ENCODE results near the gene ZNF524. TPM values are rescaled to one million over a fixed set of nuclear protein-coding genes. Genes with fewer than 3 reads are reported as not detected.
A peak's percentile ranks its signal among the peaks of the same experiment; 100 is the strongest.

ZNF524 gene
- total and polyA plus RNA-seq, 2 donors, result 5.7 to 30.9 TPM

GRCh38 chr19:55601084-55601483 lies 996 bp downstream of the ZNF524 start:
- DNase-seq (ENCODE audit: extremely low spot score), result no peak
- H3K36me3 ChIP-seq (ENCODE audit: insufficient read depth), result no peaks in the 10 kb centered on the region
- peak overlapping the region; percentile 65 for H3K27ac ChIP-seq (ENCODE audit: low read depth)
- H3K4me3 ChIP-seq (ENCODE audit: low read depth, low read length), result peak overlapping the region; percentile 67
- no peaks in the 10 kb centered on the region for H3K4me1 ChIP-seq (ENCODE audit: insufficient read depth)
- 72% methylated on average over 4 of the region's 4 CpGs for WGBS

- 90% methylated on average over 60 of the region's 60 CpGs for WGBS
- Histone ChIP-seq H3K27ac (ENCODE audit: low read depth) (no peak overlapping the region), H3K4me1 (ENCODE audit: insufficient read depth) (no peaks in the 10 kb centered on the region), H3K4me3 (ENCODE audit: low read depth, low read length) (no peak overlapping the region), H3K36me3 (ENCODE audit: insufficient read depth) (no peaks in the 10 kb centered on the region)
- no peak for DNase-seq (ENCODE audit: extremely low spot score)
These were observed 2.3 kb downstream of the ZNF524 start for GRCh38 chr19:55602104-55603001.

- DNase-seq (ENCODE audit: extremely low spot score), result no peak
- H3K4me1 ChIP-seq (ENCODE audit: insufficient read depth), result no peaks in the 10 kb centered on the region
- H3K4me3 ChIP-seq (ENCODE audit: low read depth, low read length), result no peak overlapping the region
- no peak overlapping the region for H3K27ac ChIP-seq (ENCODE audit: low read depth)
- no peaks in the 10 kb centered on the region for H3K36me3 ChIP-seq (ENCODE audit: insufficient read depth)
- 90% methylated on average over 21 of the region's 21 CpGs for WGBS
These were observed 3.0 kb downstream of the ZNF524 start for GRCh38 chr19:55603115-55603514.

DNA sequence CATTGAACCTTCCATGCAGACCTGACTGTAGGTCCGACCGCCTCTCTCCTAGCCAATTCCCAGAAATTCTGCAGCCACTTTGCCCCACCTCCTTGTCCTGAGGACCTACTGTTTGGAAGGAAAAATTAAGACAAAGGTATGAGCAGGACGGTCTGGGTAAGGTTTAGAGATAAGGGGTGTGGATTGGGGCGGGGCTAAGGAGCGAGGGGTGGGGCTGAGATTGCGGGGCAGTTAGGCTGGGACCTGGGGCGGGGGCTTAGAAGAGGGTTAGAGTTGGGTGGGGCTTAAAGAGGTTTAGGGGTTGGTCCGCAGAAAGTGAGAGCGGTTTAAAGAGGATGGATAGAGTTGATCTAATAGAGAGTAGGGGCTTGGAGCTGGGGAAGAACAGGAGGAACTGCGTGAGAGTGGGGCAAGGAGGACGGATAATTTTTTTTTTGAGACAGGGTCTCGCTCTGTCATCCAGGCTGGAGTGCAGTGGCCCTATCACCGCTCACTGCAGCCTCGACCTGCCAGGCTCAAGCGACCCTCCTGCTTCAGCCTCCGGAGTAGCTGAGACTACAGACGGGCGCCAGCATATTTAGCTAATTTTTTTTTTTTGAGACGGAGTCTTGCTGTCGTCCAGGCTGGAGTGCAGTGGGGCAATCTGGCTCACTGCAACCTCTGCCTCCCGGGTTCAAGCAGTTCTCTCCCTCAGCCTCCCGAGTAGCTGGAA lies 3.6 kb downstream of the ZNF524 start:
- no peak for DNase-seq (ENCODE audit: extremely low spot score)
- Histone ChIP-seq H3K27ac (ENCODE audit: low read depth) (no peak overlapping the region), H3K36me3 (ENCODE audit: insufficient read depth) (no peaks in the 10 kb centered on the region), H3K4me1 (ENCODE audit: insufficient read depth) (no peaks in the 10 kb centered on the region), H3K4me3 (ENCODE audit: low read depth, low read length) (no peak overlapping the region)
- 73% methylated on average over 22 of the region's 22 CpGs for WGBS

GRCh38 chr19:55605207-55605636 lies 5.1 kb downstream of the ZNF524 start:
- peak; percentile 95 for DNase-seq (ENCODE audit: extremely low spot score)
- WGBS, result under 1% methylated on average over 43 of the region's 43 CpGs
- Histone ChIP-seq H3K4me3 (ENCODE audit: low read depth, low read length) (peak overlapping the region; percentile 79), H3K36me3 (ENCODE audit: insufficient read depth) (no peaks in the 10 kb centered on the region), H3K4me1 (ENCODE audit: insufficient read depth) (no peaks in the 10 kb centered on the region), H3K27ac (ENCODE audit: low read depth) (peak overlapping the region; percentile 70)

- no peaks in the 10 kb centered on the region for H3K4me1 ChIP-seq (ENCODE audit: insufficient read depth)
- peak within 1 kb of the TSS; percentile 76 for H3K27ac ChIP-seq (ENCODE audit: low read depth)
- WGBS, result under 1% methylated on average over 43 of the region's 44 CpGs
- peak; percentile 62 for DNase-seq (ENCODE audit: extremely low spot score)
- peak within 1 kb of the TSS; percentile 79 for H3K4me3 ChIP-seq (ENCODE audit: low read depth, low read length)
- no peaks in the 10 kb centered on the region for H3K36me3 ChIP-seq (ENCODE audit: insufficient read depth)
These were observed 5.8 kb downstream of the ZNF524 start, which contains the start of gene ZNF865 for GRCh38 chr19:55605637-55606470. Gene ZNF865, plus strand, starts transcription at chr19:55605647. Its CDS starts 7,972 bp downstream, at chr19:55613619.

DNA sequence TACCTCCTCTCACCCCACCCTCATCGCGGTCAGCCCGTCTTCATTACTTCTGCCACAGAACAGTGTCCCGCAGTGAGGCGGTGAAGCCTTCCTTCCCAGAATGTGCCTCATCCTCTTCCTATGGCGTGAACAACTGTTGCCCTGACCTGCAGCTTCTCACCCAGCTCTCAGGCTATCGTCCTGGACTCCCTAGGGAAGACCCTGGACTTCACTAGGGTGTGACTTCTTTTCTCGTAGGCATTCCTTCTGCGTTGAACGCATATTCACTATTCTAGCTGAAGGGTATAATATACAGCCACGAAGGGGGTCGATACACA lies 6.3 kb downstream of the ZNF524 start:
- H3K4me1 ChIP-seq (ENCODE audit: insufficient read depth), result no peaks in the 10 kb centered on the region
- WGBS, result 22% methylated on average over 12 of the region's 12 CpGs
- no peak for DNase-seq (ENCODE audit: extremely low spot score)
- peak overlapping the region; percentile 13 for H3K27ac ChIP-seq (ENCODE audit: low read depth)
- peak overlapping the region; percentile 79 for H3K4me3 ChIP-seq (ENCODE audit: low read depth, low read length)
- no peaks in the 10 kb centered on the region for H3K36me3 ChIP-seq (ENCODE audit: insufficient read depth)

DNA sequence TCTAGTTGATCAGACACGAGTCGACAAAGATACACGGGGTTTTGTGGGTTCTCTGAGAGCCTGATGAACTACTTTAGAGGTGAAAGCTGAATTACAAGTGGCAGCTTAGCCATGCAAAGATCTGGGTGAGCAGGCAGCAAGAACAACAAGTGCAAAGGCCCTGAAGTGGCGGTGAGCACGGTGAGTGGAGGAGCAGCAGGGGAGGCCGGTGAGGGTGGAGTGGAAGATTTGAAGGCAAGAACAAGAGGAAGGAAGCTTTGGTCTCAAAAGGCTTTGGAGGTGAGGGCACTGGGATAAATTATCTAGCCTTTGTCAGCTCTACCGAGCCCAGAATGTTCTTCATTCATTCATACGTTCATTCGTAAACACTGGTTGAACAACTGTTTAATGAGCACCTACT lies 6.7 kb downstream of the ZNF524 start:
- WGBS, result 77% methylated on average over 9 of the region's 9 CpGs
- Histone ChIP-seq H3K4me3 (ENCODE audit: low read depth, low read length) (no peak overlapping the region), H3K27ac (ENCODE audit: low read depth) (no peak overlapping the region), H3K4me1 (ENCODE audit: insufficient read depth) (no peaks in the 10 kb centered on the region), H3K36me3 (ENCODE audit: insufficient read depth) (no peaks in the 10 kb centered on the region)
- no peak for DNase-seq (ENCODE audit: extremely low spot score)

DNA sequence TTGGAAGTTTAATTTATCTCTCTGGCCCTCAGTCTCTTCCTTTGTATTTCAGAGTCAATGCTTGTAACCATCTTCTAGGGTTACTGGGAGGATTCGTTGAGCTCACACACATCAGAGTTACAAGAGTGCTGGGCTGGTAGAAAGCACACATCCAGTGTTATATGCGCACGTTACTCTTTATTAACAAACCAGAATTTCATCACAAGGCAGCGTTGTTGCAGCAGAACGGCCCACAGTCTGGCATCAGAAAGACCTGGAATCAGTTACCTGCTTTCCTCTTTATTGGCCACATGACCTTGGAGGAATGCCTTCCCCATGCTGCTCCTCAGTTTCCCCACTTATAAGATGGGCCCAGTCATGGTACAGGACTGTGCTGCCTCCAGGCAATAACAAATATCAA lies 9.2 kb downstream of the ZNF524 start:
- DNase-seq (ENCODE audit: extremely low spot score), result no peak
- H3K27ac ChIP-seq (ENCODE audit: low read depth), result no peak overlapping the region
- WGBS, result 95% methylated on average over 5 of the region's 5 CpGs
- H3K4me3 ChIP-seq (ENCODE audit: low read depth, low read length), result no peak overlapping the region
- H3K36me3 ChIP-seq (ENCODE audit: insufficient read depth), result no peaks in the 10 kb centered on the region
- H3K4me1 ChIP-seq (ENCODE audit: insufficient read depth), result no peaks in the 10 kb centered on the region

DNA sequence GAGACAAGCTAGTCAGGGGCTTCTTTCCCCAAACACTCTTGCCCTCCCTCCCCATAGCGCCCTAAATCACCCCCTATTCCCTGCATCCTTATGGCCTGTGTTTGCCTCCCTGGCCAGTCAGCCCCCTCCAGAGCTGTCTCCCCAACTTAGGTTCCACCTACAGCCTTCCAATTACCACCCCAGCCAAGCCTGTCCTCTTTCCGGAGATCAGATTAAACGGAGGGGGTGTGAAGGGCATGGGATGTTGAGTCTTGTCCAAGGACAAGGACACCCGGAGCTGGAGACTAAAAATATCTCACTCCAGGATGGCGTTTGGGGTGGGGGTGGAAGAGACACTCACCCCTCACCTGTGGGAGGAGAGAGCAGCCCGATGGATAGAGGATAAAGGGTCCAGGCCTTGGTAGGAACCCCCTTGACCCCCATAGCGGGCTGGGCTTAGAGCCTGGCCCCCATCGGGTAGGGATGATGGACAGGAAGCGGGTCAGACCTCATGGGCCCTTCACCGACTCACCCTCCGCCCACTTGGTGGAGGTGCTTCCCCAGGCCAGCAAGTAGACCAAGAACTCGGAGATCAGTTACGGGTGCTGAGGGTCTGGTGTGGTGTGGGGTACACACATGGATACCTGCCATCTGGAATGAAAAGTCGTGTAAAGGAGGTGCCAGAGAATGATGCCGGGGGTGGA lies 11.4 kb downstream of the ZNF524 start:
- Histone ChIP-seq H3K4me1 (ENCODE audit: insufficient read depth) (no peaks in the 10 kb centered on the region), H3K4me3 (ENCODE audit: low read depth, low read length) (no peak overlapping the region), H3K36me3 (ENCODE audit: insufficient read depth) (peaks cover 2% of the 10 kb centered on the region), H3K27ac (ENCODE audit: low read depth) (no peak overlapping the region)
- 74% methylated on average over 15 of the region's 15 CpGs for WGBS
- DNase-seq (ENCODE audit: extremely low spot score), result no peak

DNA sequence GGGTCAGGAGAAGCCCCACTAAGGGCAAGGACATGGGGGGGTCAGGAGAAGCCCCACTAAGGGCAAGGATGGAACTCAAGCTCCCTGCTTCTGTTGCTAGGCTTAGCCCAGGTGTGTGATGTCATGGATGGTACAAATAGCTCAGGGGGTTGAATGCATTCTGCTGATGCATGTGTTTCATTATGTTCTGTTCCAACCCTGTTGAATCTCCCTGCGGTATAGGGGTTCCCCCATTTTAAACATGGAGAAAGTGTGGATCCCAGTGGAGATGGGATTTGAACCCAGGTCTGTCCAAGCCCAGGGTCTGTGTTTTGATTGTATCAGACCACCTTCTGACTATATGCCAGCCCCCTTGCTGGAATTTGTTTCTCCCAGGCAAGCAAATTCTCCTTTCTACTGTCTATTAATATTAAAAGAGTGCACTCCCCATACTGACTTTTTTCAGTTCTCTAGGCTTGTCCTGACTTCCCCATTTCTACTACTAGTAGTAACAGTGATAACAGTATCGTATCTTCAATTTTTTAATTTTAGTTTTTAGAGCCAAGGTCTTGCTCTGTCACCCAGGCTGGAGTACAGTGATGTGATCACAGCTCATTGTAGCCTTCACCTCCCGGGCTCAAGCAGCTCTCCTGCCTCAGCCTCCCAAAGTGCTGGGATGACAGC lies 12.0 kb downstream of the ZNF524 start:
- H3K36me3 ChIP-seq (ENCODE audit: insufficient read depth), result peaks cover 2% of the 10 kb centered on the region
- no peak overlapping the region for H3K4me3 ChIP-seq (ENCODE audit: low read depth, low read length)
- 81% methylated on average over 3 of the region's 3 CpGs for WGBS
- DNase-seq (ENCODE audit: extremely low spot score), result no peak
- H3K4me1 ChIP-seq (ENCODE audit: insufficient read depth), result no peaks in the 10 kb centered on the region
- no peak overlapping the region for H3K27ac ChIP-seq (ENCODE audit: low read depth)

DNA sequence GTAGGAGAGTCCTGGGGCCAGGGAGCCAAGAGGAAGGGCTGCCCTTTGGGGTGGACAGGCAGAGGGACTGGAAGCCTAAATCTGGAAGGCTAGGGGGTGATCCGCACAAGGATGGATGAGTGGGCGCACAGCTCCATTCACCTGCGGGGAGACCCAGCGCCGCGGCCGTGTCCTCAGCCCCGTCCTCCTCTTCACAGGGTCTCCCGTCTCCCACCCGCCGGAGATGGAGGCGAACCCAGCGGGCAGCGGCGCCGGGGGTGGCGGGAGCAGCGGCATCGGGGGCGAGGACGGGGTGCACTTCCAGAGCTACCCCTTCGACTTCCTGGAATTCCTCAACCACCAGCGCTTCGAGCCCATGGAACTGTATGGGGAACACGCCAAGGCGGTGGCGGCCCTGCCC lies 13.3 kb downstream of the ZNF524 start:
- 96% methylated on average over 27 of the region's 27 CpGs for WGBS
- no peak overlapping the region for H3K4me3 ChIP-seq (ENCODE audit: low read depth, low read length)
- peaks cover 2% of the 10 kb centered on the region for H3K36me3 ChIP-seq (ENCODE audit: insufficient read depth)
- H3K4me1 ChIP-seq (ENCODE audit: insufficient read depth), result no peaks in the 10 kb centered on the region
- no peak overlapping the region for H3K27ac ChIP-seq (ENCODE audit: low read depth)
- no peak for DNase-seq (ENCODE audit: extremely low spot score)

Data from urinary bladder (tissue), 4 donors.